ENCODE data around the gene PALM.
A peak's percentile ranks its signal among the peaks of the same experiment; 100 is the strongest.
"Not testable (repeated sequence)": the region's sequence is repeated elsewhere in the genome, so short reads cannot be mapped to it uniquely, and the experiment has no call there.

The PALM gene

DNA sequence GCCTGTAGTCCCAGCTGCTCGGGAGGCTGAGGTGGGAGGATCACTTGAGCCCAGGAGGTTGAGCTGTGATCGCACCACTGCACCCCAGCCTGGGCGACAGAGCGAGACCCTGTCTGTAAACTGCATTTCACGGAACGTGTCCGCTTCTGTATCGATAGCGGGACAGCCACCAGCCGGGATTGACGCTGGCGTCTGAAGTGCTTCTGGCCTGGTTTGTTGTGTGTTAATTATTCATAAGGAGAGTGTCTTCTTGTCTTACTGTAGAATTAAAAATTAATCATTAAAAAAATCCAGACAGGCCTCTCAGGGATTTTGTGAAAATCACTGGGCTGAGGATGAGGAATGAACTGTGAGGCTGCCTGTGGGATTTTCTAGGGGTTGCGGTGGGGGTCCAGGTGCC, 26.0 kb downstream of the PALM start:
- no peak for DNase-seq

DNA sequence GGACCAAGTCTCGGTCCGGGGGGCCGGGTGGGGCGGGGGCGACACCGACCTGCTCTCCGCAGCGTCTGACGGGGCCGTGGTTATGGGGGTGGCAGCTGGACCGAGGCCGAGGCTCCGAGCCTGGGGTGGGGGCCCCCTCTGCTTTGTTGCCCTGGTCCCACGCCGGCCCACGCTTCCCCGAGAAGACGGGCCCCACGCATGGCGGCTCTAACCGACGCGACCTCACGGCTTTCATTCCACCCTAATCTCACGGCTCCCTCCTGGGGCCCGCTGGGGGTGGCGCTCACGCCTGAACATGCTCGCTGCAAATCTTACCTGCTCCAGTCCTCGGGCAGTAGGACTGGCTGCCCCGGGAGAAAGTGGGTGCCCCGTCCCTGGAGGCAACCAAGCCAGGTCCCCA, 27.4 kb downstream of the PALM start:
- DNase-seq = no peak

DNA sequence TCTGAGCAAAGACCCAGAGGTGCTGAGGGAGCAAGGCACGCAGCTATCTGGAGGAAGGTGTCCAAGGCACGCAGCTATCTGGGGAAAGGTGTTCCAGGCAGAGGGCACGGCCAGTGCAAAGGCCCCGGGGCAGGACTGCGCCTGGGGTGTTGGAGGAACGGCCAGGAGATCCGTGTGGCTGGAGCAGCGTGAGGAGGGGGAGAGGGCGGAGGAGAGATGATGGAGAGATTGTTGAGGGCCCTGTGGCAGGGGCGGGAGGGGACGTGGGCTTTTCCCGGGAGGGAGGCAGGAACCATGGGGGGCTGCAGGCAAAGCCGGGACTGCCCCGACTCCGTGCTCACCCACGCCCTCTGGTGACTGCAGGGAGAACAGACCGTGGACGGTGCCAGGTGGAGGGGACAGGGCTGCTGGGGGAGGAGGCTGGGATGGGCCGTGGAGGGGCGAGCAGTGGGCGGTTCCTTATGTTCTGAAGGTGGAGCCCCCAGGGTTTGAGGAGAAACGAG, 28.9 kb downstream of the PALM start:
- DNase-seq = peak; percentile 70 to 74

DNA sequence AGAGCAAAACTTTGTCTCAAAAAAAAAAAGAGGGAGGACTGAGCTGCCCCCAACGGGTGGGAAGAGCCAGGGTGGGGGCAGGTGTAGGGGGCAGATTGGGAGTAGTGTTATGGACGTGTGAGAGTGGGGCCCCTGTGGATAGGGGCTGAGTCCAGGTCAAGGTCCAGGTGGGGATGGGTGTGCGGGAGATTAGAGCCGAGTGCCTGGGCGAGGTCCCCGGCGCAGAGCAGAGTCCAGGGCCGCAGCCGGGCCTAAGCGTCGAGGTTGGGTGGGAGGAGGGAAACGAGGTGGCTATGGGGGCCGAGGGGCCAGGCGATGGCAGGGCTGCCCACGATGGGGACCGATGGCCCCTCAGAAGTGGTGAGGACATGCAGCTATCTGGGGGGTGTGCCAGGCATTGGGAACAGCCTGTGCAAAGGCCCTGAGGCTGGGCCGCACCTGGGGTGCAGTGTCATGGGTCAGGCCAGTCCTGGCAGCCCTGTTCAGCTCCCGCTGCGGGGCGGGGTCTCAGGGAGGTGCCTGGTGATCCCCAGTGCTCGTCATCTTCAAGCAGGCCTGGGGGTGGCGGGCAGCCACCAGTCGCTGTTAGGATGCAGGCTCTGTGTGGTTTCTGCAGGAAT, 29.9 kb downstream of the PALM start:
- no peak for DNase-seq

- no peak for DNase-seq
These were observed 31.4 kb downstream of the PALM start for GRCh38 chr19:739998-740715.

- DNase-seq = not testable (repeated sequence)
These were observed 32.2 kb downstream of the PALM start for GRCh38 chr19:740816-741505.

DNA sequence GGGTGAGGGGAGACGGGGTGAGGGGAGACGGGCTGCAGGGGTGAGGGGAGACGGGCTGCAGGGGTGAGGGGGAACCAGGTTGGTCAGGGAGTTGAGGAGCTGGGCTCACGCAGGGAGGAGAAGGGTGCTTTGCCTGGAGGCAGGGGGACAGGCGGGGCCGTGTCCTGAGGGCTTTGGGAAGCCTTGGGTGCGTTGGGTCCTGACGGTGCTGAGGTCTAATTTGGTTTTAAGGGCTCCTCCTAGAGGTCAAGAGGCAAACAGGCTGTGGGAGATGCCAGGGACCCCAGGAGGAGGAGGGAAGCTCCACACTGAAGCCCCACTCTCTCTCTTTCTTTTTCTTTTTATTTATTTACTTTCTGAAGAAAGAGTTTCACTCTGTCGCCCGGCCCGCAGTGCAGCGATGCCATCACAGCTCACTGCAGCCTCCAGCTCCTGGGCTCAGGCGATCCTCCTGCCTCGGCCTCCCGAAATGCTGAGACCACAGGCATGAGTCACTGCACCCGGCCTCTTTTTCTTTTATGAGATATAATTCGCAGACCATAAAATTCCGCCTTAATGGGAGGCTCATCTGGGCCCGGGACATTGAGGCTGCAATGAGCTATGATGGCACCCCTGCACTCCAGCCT, 32.9 kb downstream of the PALM start:
- peak in 1 of 2 donors; percentile 18 for DNase-seq

DNA sequence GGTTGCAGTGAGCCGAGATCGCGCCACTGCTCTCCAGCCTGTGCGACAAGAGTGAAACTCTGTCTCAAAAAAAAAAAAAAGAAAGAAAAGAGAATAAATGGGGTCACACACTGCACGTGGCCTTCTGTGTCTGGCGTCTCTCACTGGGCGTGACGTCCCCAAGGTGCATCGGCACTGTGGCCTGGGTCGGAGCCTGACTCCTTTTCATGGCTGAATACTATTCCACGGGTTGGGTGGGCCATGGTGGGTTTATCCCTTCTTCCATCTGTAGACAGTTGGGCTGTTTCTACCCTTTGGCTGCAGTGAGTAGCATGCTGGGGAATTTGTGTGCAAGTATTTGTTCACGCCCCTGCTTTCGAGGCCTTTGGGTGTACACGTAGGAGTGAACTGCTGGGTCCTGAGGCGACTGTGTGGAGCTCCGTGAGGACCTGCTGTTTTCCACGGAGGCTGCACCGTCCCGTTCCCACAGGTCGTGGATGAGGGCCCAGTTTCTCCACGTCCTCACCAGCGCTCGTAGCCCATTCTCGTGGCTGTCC, 33.9 kb downstream of the PALM start:
- DNase-seq = no peak

- no peak for DNase-seq
These were observed 34.5 kb downstream of the PALM start for GRCh38 chr19:743168-743687.

DNA sequence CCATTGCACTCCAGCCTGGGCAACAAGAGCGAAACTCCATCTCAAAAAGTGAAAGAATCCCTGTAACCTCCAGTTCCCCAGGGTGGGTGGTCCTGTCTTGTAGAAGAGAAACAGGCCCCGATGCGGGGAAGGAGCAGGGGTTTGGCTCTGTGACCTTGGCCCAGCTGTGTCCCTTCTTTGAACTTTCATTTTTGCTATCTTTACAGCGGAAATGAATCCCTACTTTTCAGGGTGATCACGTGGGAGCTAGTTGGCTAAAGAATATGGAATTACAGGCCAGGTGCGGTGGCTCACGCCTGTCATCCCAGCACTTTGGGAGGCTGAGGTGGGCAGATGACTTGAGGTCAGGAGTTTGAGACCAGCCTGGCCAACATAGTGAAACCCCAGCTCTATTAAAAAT, 36.4 kb downstream of the PALM start:
- DNase-seq = not testable (repeated sequence)

GRCh38 chr19:746208-746819, 37.6 kb downstream of the PALM start:
- no peak for DNase-seq

GRCh38 chr19:746956-747355, 38.2 kb downstream of the PALM start:
- no peak for DNase-seq

DNA sequence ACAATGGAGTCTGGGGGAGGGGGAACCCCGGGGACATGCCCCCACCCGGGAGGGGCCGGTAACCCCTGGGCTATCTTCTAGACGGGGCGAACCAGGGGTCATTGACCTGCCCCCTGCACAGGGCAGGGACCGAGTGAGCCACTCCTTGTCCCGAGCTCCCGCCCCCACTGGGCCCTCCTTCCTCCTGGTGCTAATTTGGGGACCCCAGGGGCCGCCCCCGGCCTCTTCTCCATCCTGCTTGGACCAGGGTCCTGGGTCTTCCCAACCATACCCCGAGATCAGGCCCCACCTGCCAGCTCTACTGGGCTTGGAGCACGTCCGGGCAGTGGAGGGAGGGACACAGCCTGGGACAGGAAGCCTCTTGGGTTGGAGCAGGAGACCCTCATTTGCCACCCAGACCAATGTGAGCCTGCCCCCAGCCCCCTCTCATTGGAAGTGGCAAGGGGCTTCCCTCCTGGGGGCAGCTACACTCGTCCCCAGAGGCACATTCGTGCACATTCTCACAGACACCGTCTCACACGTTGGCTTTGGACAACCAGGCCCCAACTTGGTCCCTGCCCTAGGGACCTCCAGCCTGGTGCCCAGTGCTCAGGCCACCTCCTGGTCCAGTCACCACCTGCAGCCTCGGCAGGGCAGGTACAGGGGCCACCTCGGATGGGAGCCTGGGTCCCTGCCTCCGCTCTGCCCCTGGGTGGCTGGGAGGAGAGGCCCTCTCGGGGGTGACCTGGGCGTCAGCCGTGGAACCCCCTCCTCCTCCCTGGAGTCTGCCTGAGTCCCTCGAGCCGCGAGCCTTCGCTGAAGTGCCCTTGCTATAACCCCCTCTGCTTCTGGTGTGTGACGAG, 38.9 kb downstream of the PALM start:
- no peak for DNase-seq

GRCh38 chr19:748274-748598, 39.5 kb downstream of the PALM start:
- no peak for DNase-seq

DNA sequence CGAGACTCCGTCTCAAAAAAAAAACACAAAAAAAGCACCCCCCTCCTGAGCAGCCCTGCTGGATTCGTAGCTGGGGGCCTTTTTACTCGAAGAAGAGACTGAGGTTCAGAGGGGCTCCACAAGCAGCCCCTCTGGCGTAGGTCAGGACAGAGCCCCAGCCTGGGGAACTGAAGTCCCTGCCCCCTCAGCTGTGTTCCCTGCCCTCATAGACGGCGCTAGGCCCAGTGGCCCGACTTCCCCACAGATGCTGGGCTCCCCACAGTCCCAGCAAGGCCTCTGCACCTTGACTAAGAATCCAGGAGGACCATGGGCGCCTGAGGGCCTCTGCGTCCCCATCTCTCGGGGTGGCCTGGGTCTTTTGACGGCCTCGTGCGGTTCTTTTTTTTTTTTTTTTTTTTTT, 41.1 kb downstream of the PALM start:
- no peak for DNase-seq

DNA sequence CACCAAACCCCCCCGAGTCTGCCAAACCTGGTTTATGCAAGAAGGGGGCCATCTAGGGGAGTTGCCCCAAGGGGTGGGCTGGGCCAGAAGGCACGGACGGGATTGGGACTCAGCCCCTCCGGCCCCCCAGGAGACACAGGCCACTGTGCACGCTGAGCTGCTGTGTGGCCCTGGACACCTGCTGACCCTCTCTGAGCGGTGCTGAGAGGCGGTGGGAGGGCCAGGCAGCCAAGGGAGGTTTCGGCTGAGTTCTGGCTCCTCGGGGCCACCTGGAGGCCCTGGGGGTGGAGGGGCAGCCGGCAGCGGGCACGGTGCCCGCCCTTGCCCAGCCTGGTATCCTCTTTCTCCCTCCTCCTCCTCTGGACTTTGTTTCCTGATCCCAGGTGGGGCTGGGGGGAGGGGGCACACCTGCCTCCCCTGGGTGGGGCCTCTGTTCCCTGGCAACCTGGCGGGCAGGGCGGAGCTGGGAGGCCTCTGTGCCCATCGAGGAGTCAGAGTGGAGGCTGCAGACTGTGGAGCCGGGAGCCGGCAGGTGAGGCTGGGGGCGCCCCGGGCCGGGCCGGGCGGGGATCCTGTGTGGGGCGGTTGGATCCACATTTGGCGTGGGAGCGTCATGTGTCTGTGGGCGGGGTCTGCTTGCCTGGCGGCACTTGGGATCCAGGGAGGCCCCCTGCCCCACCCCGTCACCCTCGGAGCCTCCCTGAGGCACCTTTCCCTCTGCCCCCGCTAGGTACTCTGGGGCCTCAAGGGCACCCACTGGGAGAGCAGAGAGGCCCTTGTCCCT, 42.1 kb downstream of the PALM start, which contains the start of gene MISP:
TSS of gene MISP (plus strand) at position 473 of the 784 bp plus-strand sequence. CDS start 5,835 bp downstream, outside the sequence.
- DNase-seq = no peak

DNA sequence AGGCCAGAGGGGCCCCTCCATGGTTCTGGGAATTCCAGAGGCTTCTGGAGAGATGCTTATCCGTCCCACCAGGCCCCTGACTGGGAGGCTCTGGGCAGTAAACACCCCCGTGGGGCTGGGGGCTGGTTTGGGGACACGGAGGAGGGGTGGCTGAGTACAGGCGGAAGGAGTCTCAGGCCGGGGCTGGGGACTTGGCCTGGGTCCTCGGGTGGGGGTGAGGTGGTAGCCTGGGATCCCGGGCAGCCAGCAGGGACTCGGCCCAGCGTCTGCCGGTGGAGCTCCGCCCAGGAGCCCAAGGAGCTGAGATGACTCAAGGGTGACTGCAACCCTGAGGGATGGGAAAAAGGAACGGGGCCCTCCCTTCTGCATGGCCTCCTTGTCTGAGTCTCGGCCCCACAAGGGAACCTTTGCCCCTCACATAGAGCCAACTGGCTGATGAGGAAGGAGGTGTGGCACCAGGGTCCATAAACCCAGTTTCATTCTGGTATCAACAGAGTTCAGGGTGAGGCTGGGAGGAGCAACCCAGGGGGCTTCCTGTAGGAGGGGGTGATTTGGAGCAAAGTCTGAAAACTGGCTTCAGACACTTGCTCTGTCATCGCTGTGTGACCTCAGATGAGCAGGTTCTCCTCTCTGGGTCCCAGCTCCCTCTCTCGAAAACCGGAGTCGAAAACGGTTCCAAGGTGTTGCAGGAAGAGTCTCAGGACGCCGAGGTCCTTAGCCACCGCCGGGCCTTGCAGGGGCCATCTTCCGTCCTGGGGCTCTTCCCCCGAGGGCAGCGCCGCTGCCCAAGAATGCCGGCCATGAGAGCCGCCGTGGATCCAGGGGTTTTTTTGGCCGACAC, 43.0 kb downstream of the PALM start:
- DNase-seq = no peak

DNA sequence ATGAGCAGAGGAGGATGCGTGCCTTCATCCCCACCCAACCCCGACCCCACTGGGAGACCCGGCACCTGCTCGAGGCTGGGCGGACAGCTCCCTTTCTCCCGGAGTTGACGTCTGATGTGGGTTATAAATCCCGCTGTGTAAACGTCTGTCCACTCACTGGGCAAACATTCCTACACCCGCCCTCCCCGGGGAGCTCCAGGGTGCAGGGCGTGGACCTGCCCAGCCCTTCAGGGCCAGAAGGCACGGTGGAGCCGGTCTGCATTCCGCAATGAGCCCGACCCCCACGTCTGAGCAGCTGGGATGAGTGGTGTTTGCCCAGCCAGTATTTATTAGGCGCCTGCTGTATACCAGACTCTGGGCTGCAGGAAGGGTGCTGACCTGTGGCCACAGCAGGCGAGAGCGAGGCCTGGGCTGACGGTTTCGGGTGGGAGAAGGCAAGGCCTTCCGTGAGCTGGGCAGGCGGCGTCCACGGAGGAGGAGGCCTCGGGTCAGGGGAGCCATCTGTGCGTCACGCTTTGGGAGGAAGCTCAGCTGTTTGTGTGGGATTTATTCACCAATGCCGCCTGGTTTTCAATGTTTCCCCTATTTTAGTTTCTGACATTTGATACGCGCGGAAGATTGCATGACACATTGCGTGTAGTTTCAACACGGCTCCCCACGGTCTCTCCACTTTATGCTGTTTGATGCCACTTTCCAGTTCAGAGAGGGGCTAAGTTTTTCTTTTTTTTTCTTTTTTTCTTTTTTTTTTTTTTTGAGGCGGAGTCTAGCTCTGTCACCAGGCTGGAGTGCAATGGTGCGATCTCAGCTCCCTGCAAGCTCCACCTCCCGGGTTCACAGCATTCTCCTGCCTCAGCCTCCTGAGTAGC, 44.1 kb downstream of the PALM start:
- no peak for DNase-seq

DNA sequence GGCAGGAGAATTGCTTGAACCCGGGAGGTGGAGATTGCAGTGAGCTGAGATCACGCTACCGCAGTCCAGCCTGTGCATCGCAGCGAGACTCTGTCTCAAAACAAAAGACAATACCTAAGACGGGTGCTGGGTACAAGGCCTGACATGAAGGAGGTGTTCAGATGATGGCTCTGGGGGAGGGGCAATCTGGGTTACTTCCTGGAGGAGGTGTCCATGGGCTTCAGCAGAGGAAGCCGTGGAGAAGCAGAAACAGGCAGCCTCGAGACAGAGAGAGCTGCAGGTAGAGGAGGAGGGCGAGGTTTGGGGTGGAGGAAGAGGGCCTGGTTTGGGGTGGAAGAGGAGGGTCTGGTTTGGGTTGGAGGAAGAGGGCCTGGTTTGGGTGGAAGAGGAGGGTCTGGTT, 45.8 kb downstream of the PALM start:
- no peak for DNase-seq

All from stimulated activated CD4-positive, alpha-beta T cell treated with anti-CD3 and anti-CD28 coated beads, Interleukin-2, amount 100 ng/mL, for 24 hours (primary cell).